IMR-90 (cell line): ENCODE data around the gene ST3GAL5. TPM values are rescaled to one million over a fixed set of nuclear protein-coding genes. Genes with fewer than 3 reads are reported as not detected.
A peak's percentile ranks its signal among the peaks of the same experiment; 100 is the strongest.

Source experiments
- ATAC-seq: fragments of 200-7000 bp; cut with Tn5 transposase; 2 replicates; pipeline ENCODE4 v1.9.1; 2020; ENCODE audit warnings: low read depth, mild to moderate bottlenecking, moderate library complexity
- BruUV-seq: library from RNA; stranded (reverse); fragments of 400-500 nt; replicated peaks from 2 replicates; lab custom pipeline; 2021; lab: Mats Ljungman, UMichigan
- CTCF ChIA-PET: fragments of 300-600 bp; formaldehyde crosslinking; extraction: SDS; loops from one replicate; lab custom pipeline; 2021; ENCODE audit warnings: antibody characterized with exemption; lab: Yijun Ruan, JAX
- POLR2A ChIA-PET: fragments of 300-600 bp; sonication (Branson Sonifier 250); formaldehyde crosslinking; loops from one replicate; lab custom pipeline; 2022; ENCODE audit warnings: antibody characterized with exemption; ENCODE audit not compliant: unreplicated experiment; lab: Charles Lee
- DNase-seq: peaks from one replicate; pipeline ENCODE4 v3.0.0; 2013
- H2AFZ ChIP-seq: replicated peaks from 2 replicates; pipeline ENCODE3; 2013; ENCODE audit warnings: low read length, mild to moderate bottlenecking; ENCODE audit not compliant: poor library complexity
- H2AK5ac ChIP-seq: 2 replicates; pipeline ENCODE4 v1.6.1; 2013; ENCODE audit warnings: low read depth, low read length, inconsistent platforms
- H2AK9ac ChIP-seq: replicated peaks from 2 replicates; pipeline ENCODE3; 2013; ENCODE audit warnings: mild to moderate bottlenecking, low read depth, low read length, moderate library complexity; ENCODE audit not compliant: poor library complexity
- H2BK120ac ChIP-seq: 2 replicates; pipeline ENCODE4 v1.6.1; 2013; ENCODE audit warnings: low read depth, low read length, inconsistent platforms
- H2BK15ac ChIP-seq: 3 replicates; pipeline ENCODE4 v1.6.1; 2013; ENCODE audit warnings: low read depth, low read length, inconsistent platforms
- H2BK20ac ChIP-seq: 2 replicates; pipeline ENCODE4 v1.6.1; 2013; ENCODE audit warnings: low read depth, mild to moderate bottlenecking, inconsistent platforms, low read length, moderate library complexity
- H2BK5ac ChIP-seq: 2 replicates; pipeline ENCODE4 v1.6.1; 2013; ENCODE audit warnings: mild to moderate bottlenecking, low read depth, low read length, inconsistent platforms; ENCODE audit not compliant: poor library complexity, severe bottlenecking
- H3K14ac ChIP-seq: replicated peaks from 2 replicates; pipeline ENCODE4 v1.6.1; 2013; ENCODE audit warnings: low read depth, low read length, inconsistent platforms
- H3K18ac ChIP-seq: 2 replicates; pipeline ENCODE4 v1.6.1; 2013; ENCODE audit warnings: low read depth, low read length, control low read depth
- H3K23ac ChIP-seq: 2 replicates; pipeline ENCODE4 v1.6.1; 2013; ENCODE audit warnings: low read depth, low read length, inconsistent platforms
- H3K27ac ChIP-seq: 2 replicates; pipeline ENCODE4 v1.5.1; 2013; ENCODE audit warnings: mild to moderate bottlenecking, control low read depth, low read length; ENCODE audit not compliant: insufficient read depth
- H3K27me3 ChIP-seq: 2 replicates; pipeline ENCODE4 v1.6.1; 2013; ENCODE audit warnings: low read length; ENCODE audit not compliant: control insufficient read depth, insufficient read depth
- H3K36me3 ChIP-seq: 2 replicates; pipeline ENCODE4 v1.6.1; 2013; ENCODE audit warnings: low read length, mixed read lengths; ENCODE audit not compliant: control insufficient read depth, insufficient read depth
- H3K4ac ChIP-seq: 2 replicates; pipeline ENCODE4 v1.6.1; 2013; ENCODE audit warnings: low read depth, low read length, inconsistent platforms
- H3K4me1 ChIP-seq: 2 replicates; pipeline ENCODE4 v1.6.1; 2013; ENCODE audit warnings: low read length, mixed read lengths; ENCODE audit not compliant: control insufficient read depth, insufficient read depth
- H3K4me2 ChIP-seq: 2 replicates; pipeline ENCODE4 v1.6.1; 2013; ENCODE audit warnings: low read depth, mild to moderate bottlenecking, control low read depth, low read length, moderate library complexity
- H3K4me3 ChIP-seq: 2 replicates; pipeline ENCODE4 v1.5.1; 2013; ENCODE audit warnings: low read depth, mild to moderate bottlenecking, control low read depth, low read length, moderate library complexity; ENCODE audit not compliant: insufficient read depth
- H3K56ac ChIP-seq: 2 replicates; pipeline ENCODE4 v1.6.1; 2013; ENCODE audit warnings: low read length, inconsistent platforms; ENCODE audit not compliant: insufficient read depth; ENCODE audit errors: extremely low read depth
- H3K79me1 ChIP-seq, 2 experiments: 2 replicates each; pipeline ENCODE4 v1.6.1; 2013; ENCODE audit warnings: low read length in 2 of 2, inconsistent platforms in 1 of 2, low read depth in 1 of 2
- H3K9ac ChIP-seq: 2 replicates; pipeline ENCODE4 v1.6.1; 2013; ENCODE audit warnings: low read depth, low read length, control low read depth
- H3K9me1 ChIP-seq: 2 replicates; pipeline ENCODE4 v1.6.1; 2013; ENCODE audit warnings: low read length, inconsistent platforms; ENCODE audit not compliant: insufficient read depth
- H3K9me3 ChIP-seq: 2 replicates; pipeline ENCODE4 v1.6.1; 2013; ENCODE audit warnings: low read length; ENCODE audit not compliant: control insufficient read depth, insufficient read depth
- H4K20me1 ChIP-seq: 2 replicates; pipeline ENCODE4 v1.6.1; 2013; ENCODE audit warnings: low read length, inconsistent platforms; ENCODE audit not compliant: insufficient read depth
- H4K5ac ChIP-seq: 2 replicates; pipeline ENCODE4 v1.6.1; 2013; ENCODE audit warnings: mild to moderate bottlenecking, low read depth, low read length, control low read depth
- H4K8ac ChIP-seq, 2 experiments: 2 replicates each; pipeline ENCODE4 v1.6.1; 2013; ENCODE audit warnings: low read depth in 2 of 2, low read length in 2 of 2, control low read depth in 1 of 2, inconsistent platforms in 1 of 2
- H4K91ac ChIP-seq: 2 replicates; pipeline ENCODE4 v1.6.1; 2013; ENCODE audit warnings: low read depth, low read length, inconsistent platforms; ENCODE audit not compliant: insufficient read depth
- BHLHE40 ChIP-seq: fragments of 150-350 bp; IDR thresholded peaks from 2 replicates; pipeline ENCODE4 v1.6.1; 2016; ENCODE audit warnings: mild to moderate bottlenecking, low read depth, low read length
- CEBPB ChIP-seq: IDR thresholded peaks from 2 replicates; pipeline ENCODE4 v1.6.1; 2012; ENCODE audit warnings: low read depth, low read length, improper control_type of control experiment
- WGBS, 2 experiments: methylation state at CpG; one replicate each; pipeline versions ENCODE4 v1.1.5 to v1.1.7; 2013; ENCODE audit warnings: missing lambda C conversion rate in 2 of 2; ENCODE audit not compliant: insufficient read length in 1 of 2; ENCODE audit errors: extremely low coverage in 2 of 2; 5-methylcytosine and 5-hydroxymethylcytosine counted together
- dilution Hi-C: fragments of 300-500 bp; cut with HindIII; formaldehyde crosslinking; loops from one replicate; pipeline ENCODE4 v1.14.3; 2018; ENCODE audit warnings: low sequenced_read_pairs; ENCODE audit not compliant: unreplicated experiment
- in situ Hi-C: fragments of 300-500 bp; cut with MboI; formaldehyde crosslinking; loops from 3 replicates; pipeline ENCODE4 v1.14.3; 2019; ENCODE audit warnings: low sequenced_read_pairs, inconsistent platforms, mixed read lengths
- intact Hi-C: fragments of 100-400 bp; cut with micrococcal nuclease; formaldehyde crosslinking; loops from 2 replicates; pipeline ENCODE4 v1.10.0; 2022
- polyA plus RNA-seq, 3 experiments: library from polyadenylated mRNA; depleted of rRNA; stranded (reverse); fragments of >200 nt; gene quantifications; 2 replicates each; pipeline ENCODE4 v1.2.3, GENCODE V29; 2012; ENCODE audit warnings: low replicate concordance in 1 of 3
- total RNA-seq: library from RNA; depleted of rRNA; stranded (reverse); fragments of >200 nt; gene quantifications from 2 replicates; pipeline ENCODE4 v1.2.3, GENCODE V29; 2012

ST3GAL5 gene
- total and polyA plus RNA-seq, 2 of the 4 experiments (the other 2 are of a cell fraction) = 16.8 to 21.0 TPM

GRCh38 chr2:85935746-85936208 is 47.0 kb upstream of the ST3GAL5 start:
- Histone ChIP-seq H3K56ac (no peak overlapping the region), H4K8ac (no peak overlapping the region), H3K9me3 (no peaks in the 10 kb centered on the region), H3K79me1 (no peaks in the 10 kb centered on the region), H2AFZ (no peak overlapping the region), H2BK120ac (no peak overlapping the region), H3K9ac (no peak overlapping the region), H3K36me3 (no peaks in the 10 kb centered on the region), H4K5ac (no peak overlapping the region), H4K91ac (no peak overlapping the region), H3K27me3 (peaks cover 2% of the 10 kb centered on the region; the same call in 1 of the 2 replicates), H2BK20ac (0 out of 2 replicates have a peak overlapping the region, but pooled peaks have one; percentile 17), H3K4me3 (no peak overlapping the region), H3K4me2 (no peak overlapping the region), H3K14ac (no peak overlapping the region), H4K20me1 (no peaks in the 10 kb centered on the region), H3K23ac (no peak overlapping the region), H2BK5ac (no peak overlapping the region), H3K27ac (no peak overlapping the region), H2BK15ac (no peak overlapping the region), H3K4me1 (peaks cover 3% of the 10 kb centered on the region; the same call in 1 of the 2 replicates), H2AK5ac (0 out of 2 replicates have a peak overlapping the region, but pooled peaks have one; percentile 53), H3K4ac (no peak overlapping the region), H3K18ac (no peak overlapping the region), H2AK9ac (no peak overlapping the region), H3K9me1 (peaks cover 5% of the 10 kb centered on the region; the same call in 1 of the 2 replicates)
- ChIA-PET POLR2A (no interaction called here), CTCF (no interaction called here)
- in situ Hi-C loops (no loop called here), intact Hi-C loops (no loop called here), dilution Hi-C loops (no loop called here)
- WGBS, 2 experiments = 0% methylated on average over 1 of the region's 3 CpGs; no CpG with 5 or more reads in 1 of the 2 experiments
- no TSS peak for BruUV-seq
- ATAC-seq (peak; percentile 77), DNase-seq (peak; percentile 71)
- TF ChIP-seq CEBPB = peak; percentile 22; the same call in 1 of the 2 replicates
- no peak for TF ChIP-seq BHLHE40
